ENCODE measurements around the gene ALG5. TPM values are rescaled to one million over a fixed set of nuclear protein-coding genes. Genes with fewer than 3 reads are reported as not detected.

ALG5 gene
- total RNA-seq, 2 donors from 2014 or later = 21.8 to 21.9 TPM

DNA sequence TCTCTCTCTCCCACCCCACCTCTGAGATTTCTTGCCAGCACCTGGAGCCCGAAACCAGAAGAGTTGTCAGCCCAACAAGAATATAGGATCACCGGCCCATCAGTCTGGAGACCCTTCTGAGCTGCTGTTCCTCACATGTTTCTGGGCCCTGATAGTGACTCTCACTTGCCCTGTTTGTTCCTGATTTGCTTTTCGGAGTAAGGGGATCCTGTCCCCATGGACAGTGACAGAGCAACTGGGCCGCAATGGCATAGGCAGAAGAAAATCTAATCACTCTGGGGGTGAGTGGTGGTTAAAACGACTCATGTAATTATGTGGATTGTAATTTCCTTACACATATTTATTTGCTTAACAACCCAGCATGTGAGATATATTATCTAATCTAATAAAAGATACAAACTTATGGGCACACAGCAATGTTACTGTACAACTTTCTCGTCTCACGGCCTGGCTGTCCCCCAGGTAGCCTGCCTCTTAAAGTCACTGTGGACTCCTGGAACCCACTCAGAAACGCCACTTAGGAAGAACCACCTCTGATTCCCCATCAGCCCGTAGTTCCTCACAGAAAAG lies 78.4 kb downstream of the ALG5 start:
- 86 to 87% methylated on average over 7 to 8 of the region's 9 CpGs for WGBS, 2 experiments (ENCODE audit: insufficient coverage in 1 of 2, insufficient read length in 1 of 2)
- H3K27me3 ChIP-seq (ENCODE audit: control insufficient read depth, insufficient read depth, low read length, poor library complexity, severe bottlenecking) = peaks cover 21% of the 10 kb centered on the region
- Mint-ChIP-seq H3K27me3 (ENCODE audit: insufficient read depth) (peaks cover 26% of the 10 kb centered on the region), H3K27ac (peak overlapping the region; percentile 82), H3K9me3 (no peaks in the 10 kb centered on the region), H3K36me3 (ENCODE audit: low read depth) (no peaks in the 10 kb centered on the region), H3K4me3 (peak overlapping the region; percentile 66), H3K4me1 (peaks cover 35% of the 10 kb centered on the region)
- H3K36me3 ChIP-seq (ENCODE audit: control insufficient read depth, insufficient read depth, low read length) = no peaks in the 10 kb centered on the region
- peaks cover 3% of the 10 kb centered on the region for H3K4me1 ChIP-seq (ENCODE audit: control insufficient read depth, insufficient read depth, low read length)
- H3K27ac ChIP-seq (ENCODE audit: low read depth, low read length) = no peak overlapping the region
- TF ChIP-seq, protein P1, sequence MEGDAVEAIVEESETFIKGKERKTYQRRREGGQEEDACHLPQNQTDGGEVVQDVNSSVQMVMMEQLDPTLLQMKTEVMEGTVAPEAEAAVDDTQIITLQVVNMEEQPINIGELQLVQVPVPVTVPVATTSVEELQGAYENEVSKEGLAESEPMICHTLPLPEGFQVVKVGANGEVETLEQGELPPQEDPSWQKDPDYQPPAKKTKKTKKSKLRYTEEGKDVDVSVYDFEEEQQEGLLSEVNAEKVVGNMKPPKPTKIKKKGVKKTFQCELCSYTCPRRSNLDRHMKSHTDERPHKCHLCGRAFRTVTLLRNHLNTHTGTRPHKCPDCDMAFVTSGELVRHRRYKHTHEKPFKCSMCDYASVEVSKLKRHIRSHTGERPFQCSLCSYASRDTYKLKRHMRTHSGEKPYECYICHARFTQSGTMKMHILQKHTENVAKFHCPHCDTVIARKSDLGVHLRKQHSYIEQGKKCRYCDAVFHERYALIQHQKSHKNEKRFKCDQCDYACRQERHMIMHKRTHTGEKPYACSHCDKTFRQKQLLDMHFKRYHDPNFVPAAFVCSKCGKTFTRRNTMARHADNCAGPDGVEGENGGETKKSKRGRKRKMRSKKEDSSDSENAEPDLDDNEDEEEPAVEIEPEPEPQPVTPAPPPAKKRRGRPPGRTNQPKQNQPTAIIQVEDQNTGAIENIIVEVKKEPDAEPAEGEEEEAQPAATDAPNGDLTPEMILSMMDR (conservative IDR thresholded peaks at IDR 0.05) = no peak
- H3K9ac ChIP-seq (ENCODE audit: extremely low read depth, low read length, poor library complexity, severe bottlenecking) = no peak overlapping the region
- H3K4me3 ChIP-seq (ENCODE audit: low read length) = no peak overlapping the region
- no peak for DNase-seq
- H3K9me3 ChIP-seq (ENCODE audit: control insufficient read depth, low read length) = no peaks in the 10 kb centered on the region

DNA sequence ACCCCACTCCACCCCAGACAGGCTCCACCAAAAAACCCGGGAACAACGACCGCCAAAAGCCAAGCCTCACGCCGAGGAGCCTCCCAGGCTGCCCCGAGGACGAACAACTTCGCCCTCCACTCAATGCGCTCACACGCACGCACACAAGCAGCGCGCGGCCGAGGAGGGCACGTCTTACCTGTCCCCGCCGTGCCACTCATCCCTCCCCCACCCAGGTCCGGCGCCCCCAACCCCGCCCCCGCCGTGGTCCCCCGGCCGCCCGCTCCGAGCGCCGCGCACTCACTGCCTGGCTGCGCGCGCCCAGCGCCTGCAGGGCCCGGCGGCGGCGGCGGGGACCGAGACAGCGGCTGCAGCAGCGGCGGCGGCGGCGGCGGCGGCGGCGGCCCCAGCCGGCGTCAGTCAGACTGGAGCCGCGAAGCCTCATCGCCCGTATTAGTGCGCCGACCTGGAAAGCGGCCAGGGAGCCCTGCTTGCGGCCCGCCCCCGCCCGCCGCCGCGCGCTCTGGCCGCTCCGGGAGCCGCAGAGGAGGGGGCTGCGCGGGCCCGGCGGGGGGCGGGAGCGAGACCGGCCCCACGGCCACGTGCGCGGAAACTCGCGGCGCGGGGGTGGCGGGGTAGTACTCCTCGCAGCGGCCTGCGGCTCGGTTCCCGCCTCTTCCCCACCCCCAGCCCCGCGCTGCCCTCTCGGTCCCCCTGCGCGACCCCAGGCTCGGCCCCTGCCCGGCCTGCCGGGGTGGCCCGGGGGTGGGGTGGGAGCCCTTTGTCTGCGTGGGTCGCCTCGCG lies 79.1 kb downstream of the ALG5 start, which contains the start of gene SMAD9:
TSS of gene SMAD9 (minus strand) at position 406 of the 783 bp plus-strand sequence. CDS start 40,549 bp downstream, outside the sequence.
- H3K9ac ChIP-seq (ENCODE audit: extremely low read depth, low read length, poor library complexity, severe bottlenecking) = peak within 1 kb of the TSS; percentile 1
- Mint-ChIP-seq H3K36me3 (ENCODE audit: low read depth) (no peaks in the 10 kb centered on the region), H3K4me3 (peak within 1 kb of the TSS; percentile 80), H3K27ac (peak within 1 kb of the TSS; percentile 89), H3K27me3 (ENCODE audit: insufficient read depth) (peaks cover 26% of the 10 kb centered on the region), H3K9me3 (no peaks in the 10 kb centered on the region), H3K4me1 (peaks cover 35% of the 10 kb centered on the region)
- H3K4me1 ChIP-seq (ENCODE audit: control insufficient read depth, insufficient read depth, low read length) = peaks cover 3% of the 10 kb centered on the region
- H3K9me3 ChIP-seq (ENCODE audit: control insufficient read depth, low read length) = no peaks in the 10 kb centered on the region
- no peaks in the 10 kb centered on the region for H3K36me3 ChIP-seq (ENCODE audit: control insufficient read depth, insufficient read depth, low read length)
- peaks cover 21% of the 10 kb centered on the region for H3K27me3 ChIP-seq (ENCODE audit: control insufficient read depth, insufficient read depth, low read length, poor library complexity, severe bottlenecking)
- peak; percentile 85 for DNase-seq
- TF ChIP-seq, protein P1 (conservative IDR thresholded peaks at IDR 0.05) = no peak
- peak within 1 kb of the TSS; percentile 3 for H3K27ac ChIP-seq (ENCODE audit: low read depth, low read length)
- 2 to 4% methylated on average over 8 to 99 of the region's 104 CpGs for WGBS, 2 experiments (ENCODE audit: insufficient coverage in 1 of 2, insufficient read length in 1 of 2)
- peak within 1 kb of the TSS; percentile 80 for H3K4me3 ChIP-seq (ENCODE audit: low read length)

DNA sequence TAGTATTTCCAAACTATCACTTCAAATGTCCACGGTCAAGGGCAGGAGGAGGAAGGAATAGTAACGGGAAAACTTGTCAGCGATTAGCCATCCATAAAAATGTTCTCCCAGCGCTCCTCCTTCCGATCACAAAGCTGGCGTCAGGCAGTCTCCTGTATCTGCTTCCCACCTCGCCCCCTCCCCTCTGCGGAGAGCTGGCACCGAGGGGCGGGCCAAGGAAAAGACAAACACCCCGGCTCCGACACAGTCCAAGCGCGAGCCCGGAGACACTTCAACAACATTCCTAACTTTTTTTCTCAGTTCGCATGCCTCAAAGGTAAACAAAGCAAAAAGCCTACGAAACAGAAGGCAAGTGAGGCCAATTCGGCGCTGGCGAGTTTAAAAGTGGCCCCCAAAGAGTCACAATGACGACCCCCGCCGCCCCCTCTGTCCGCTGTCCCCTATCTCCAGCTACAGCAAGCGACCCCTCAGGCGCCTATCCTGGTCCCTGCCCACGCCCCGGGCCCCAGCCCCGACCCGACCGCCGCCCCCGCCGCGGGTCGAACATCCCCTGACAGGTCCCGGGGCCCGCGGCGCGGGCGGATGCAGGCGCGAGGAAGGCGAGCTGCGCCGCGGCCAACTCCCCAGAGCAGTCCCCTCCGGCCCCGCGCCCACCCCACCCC lies 79.8 kb downstream of the ALG5 start:
- DNase-seq = peak; percentile 79
- H3K27me3 ChIP-seq (ENCODE audit: control insufficient read depth, insufficient read depth, low read length, poor library complexity, severe bottlenecking) = peaks cover 21% of the 10 kb centered on the region
- TF ChIP-seq, protein P1 (conservative IDR thresholded peaks at IDR 0.05) = no peak
- no peaks in the 10 kb centered on the region for H3K36me3 ChIP-seq (ENCODE audit: control insufficient read depth, insufficient read depth, low read length)
- no peaks in the 10 kb centered on the region for H3K36me3 Mint-ChIP-seq (ENCODE audit: low read depth)
- peaks cover 32% of the 10 kb centered on the region for H3K4me1 Mint-ChIP-seq
- peaks cover 28% of the 10 kb centered on the region for H3K27me3 Mint-ChIP-seq (ENCODE audit: insufficient read depth)
- peak overlapping the region; percentile 89 for H3K27ac Mint-ChIP-seq
- H3K9me3 Mint-ChIP-seq = no peaks in the 10 kb centered on the region
- WGBS, 2 experiments (ENCODE audit: insufficient coverage in 1 of 2, insufficient read length in 1 of 2) = 0% methylated on average over 13 to 50 of the region's 51 CpGs
- H3K27ac ChIP-seq (ENCODE audit: low read depth, low read length) = peak overlapping the region; percentile 3
- H3K4me1 ChIP-seq (ENCODE audit: control insufficient read depth, insufficient read depth, low read length) = peaks cover 3% of the 10 kb centered on the region
- peak overlapping the region; percentile 1 for H3K9ac ChIP-seq (ENCODE audit: extremely low read depth, low read length, poor library complexity, severe bottlenecking)
- no peaks in the 10 kb centered on the region for H3K9me3 ChIP-seq (ENCODE audit: control insufficient read depth, low read length)
- H3K4me3 Mint-ChIP-seq = peak overlapping the region; percentile 80
- peak overlapping the region; percentile 80 for H3K4me3 ChIP-seq (ENCODE audit: low read length)

All from endodermal cell (in vitro differentiated cells).